Activated naive CD8-positive, alpha-beta T cell (primary cell): ENCODE results near the gene DRP2.

Experiments used
- H3K27ac Mint-ChIP-seq: one replicate; pipeline ENCODE4 v1.8.0; 2021; ENCODE audit warnings: mixed read lengths
- H3K27me3 Mint-ChIP-seq: one replicate; pipeline ENCODE4 v1.8.0; 2021; ENCODE audit warnings: mixed read lengths
- H3K36me3 Mint-ChIP-seq: one replicate; pipeline ENCODE4 v1.8.0; 2021; ENCODE audit warnings: mixed read lengths
- H3K4me1 Mint-ChIP-seq: one replicate; pipeline ENCODE4 v1.8.0; 2021; ENCODE audit warnings: low read depth, mixed read lengths
- H3K4me3 Mint-ChIP-seq: one replicate; pipeline ENCODE4 v1.8.0; 2021; ENCODE audit warnings: mild to moderate bottlenecking, mixed read lengths
- H3K9me3 Mint-ChIP-seq: one replicate; pipeline ENCODE4 v1.8.0; 2021; ENCODE audit warnings: low read depth, mixed read lengths

DRP2 gene

GRCh38 chrX:101219864-101220346 is 319 bp downstream of the DRP2 start:
- Mint-ChIP-seq H3K27me3 (no peaks in the 10 kb centered on the region), H3K9me3 (no peaks in the 10 kb centered on the region)

GRCh38 chrX:101220662-101221260 is 1.2 kb downstream of the DRP2 start:
- Mint-ChIP-seq H3K27ac (peak overlapping the region; percentile 93), H3K36me3 (no peaks in the 10 kb centered on the region), H3K4me1 (peaks cover 27% of the 10 kb centered on the region), H3K4me3 (peak overlapping the region; percentile 36), H3K9me3 (no peaks in the 10 kb centered on the region), H3K27me3 (no peaks in the 10 kb centered on the region)

More at GRCh38 chrX:101219864-101220346, 319 bp downstream of the DRP2 start:
- Mint-ChIP-seq H3K4me3 (peak overlapping the region; percentile 73), H3K27ac (peak overlapping the region; percentile 93), H3K4me1 (peaks cover 29% of the 10 kb centered on the region), H3K36me3 (no peaks in the 10 kb centered on the region)

DNA sequence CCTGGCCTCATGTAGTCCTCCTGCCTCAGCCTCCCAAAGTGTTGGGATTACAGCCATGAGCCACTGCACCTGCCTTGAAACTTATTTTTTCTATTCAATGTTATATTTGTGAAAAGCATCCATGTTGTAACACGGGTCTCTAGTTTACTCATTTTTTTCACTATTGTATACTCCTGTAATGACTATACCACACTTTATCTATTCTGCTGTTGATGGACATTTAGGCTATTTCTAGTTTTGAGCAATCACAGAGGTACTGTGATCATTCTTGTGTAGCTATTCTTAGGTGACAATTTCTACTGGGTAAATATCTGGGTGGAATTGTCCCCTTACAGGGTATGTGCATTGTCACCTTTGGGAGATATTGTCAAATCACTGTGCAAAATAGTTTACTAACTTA is 3.6 kb downstream of the DRP2 start:
- no peaks in the 10 kb centered on the region for H3K36me3 Mint-ChIP-seq
- H3K27me3 Mint-ChIP-seq = no peaks in the 10 kb centered on the region
- peaks cover 16% of the 10 kb centered on the region for H3K4me1 Mint-ChIP-seq
- no peaks in the 10 kb centered on the region for H3K9me3 Mint-ChIP-seq
- no peak overlapping the region for H3K27ac Mint-ChIP-seq
- no peak overlapping the region for H3K4me3 Mint-ChIP-seq

DNA sequence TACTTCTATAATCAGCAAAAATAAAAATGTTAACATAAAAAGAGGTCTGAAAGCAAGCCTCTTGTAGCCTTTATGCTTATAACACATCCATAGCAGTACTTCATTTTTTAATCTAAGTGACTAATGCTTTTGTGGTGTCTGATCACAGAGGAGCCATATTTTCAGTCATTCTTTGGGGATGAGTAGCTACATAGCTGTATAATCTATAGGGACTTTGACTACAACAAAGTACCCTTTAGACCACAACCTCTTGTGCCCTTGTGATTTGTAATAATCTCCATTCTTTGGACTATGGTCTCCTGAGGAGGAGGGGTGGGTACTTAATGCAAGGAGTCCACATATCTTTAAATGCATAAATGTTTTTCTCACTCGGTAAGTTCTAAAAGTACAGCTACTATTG is 9.6 kb downstream of the DRP2 start:
- H3K4me3 Mint-ChIP-seq = no peak overlapping the region
- no peaks in the 10 kb centered on the region for H3K4me1 Mint-ChIP-seq
- no peaks in the 10 kb centered on the region for H3K27me3 Mint-ChIP-seq
- no peak overlapping the region for H3K27ac Mint-ChIP-seq
- no peaks in the 10 kb centered on the region for H3K9me3 Mint-ChIP-seq
- H3K36me3 Mint-ChIP-seq = no peaks in the 10 kb centered on the region

DNA sequence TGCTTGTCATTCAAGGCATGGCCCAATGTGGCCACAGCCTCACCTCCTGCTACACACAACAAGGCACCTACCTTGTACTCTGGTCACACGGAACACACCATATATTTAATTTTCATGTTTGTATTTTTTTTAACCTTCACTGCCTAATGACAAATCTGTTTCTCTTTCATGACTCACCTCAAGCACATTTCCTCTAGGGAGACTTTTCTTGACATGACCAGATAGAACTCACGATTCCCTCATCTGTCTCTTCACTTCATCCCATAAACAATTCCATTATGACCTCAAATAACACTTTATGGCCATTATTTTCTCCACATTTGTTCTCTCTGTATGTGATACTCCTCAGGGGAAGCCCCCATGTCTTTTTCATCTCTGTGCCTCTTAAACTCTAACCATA is 11.1 kb downstream of the DRP2 start:
- H3K27ac Mint-ChIP-seq = no peak overlapping the region
- H3K27me3 Mint-ChIP-seq = no peaks in the 10 kb centered on the region
- no peaks in the 10 kb centered on the region for H3K9me3 Mint-ChIP-seq
- H3K4me1 Mint-ChIP-seq = no peaks in the 10 kb centered on the region
- H3K36me3 Mint-ChIP-seq = no peaks in the 10 kb centered on the region
- no peak overlapping the region for H3K4me3 Mint-ChIP-seq

DNA sequence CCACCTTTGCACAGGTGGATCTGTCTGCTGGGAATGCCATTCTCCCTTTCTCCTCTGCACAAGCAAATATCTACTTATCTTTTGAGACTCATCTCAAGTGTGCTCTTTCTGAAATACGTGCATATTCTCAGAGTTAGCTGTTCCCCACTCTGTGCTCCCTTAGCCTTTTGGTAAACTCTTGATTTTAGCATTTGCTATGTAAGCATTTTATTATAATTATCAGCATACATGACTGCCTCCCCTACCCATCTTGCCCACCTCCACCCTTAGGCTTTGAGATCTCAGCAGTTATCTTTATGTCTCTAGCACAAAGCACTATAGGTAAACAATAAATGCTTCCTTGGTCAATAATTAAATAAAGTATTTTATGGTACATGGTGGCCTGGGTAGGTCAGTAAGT is 11.5 kb downstream of the DRP2 start:
- Mint-ChIP-seq H3K27me3 (no peaks in the 10 kb centered on the region), H3K9me3 (no peaks in the 10 kb centered on the region), H3K27ac (no peak overlapping the region), H3K4me1 (no peaks in the 10 kb centered on the region), H3K36me3 (no peaks in the 10 kb centered on the region), H3K4me3 (no peak overlapping the region)

GRCh38 chrX:101232316-101232715 is 12.7 kb downstream of the DRP2 start:
- H3K4me1 Mint-ChIP-seq = no peaks in the 10 kb centered on the region
- H3K27me3 Mint-ChIP-seq = no peaks in the 10 kb centered on the region
- no peak overlapping the region for H3K27ac Mint-ChIP-seq
- H3K36me3 Mint-ChIP-seq = no peaks in the 10 kb centered on the region
- no peaks in the 10 kb centered on the region for H3K9me3 Mint-ChIP-seq
- no peak overlapping the region for H3K4me3 Mint-ChIP-seq

DNA sequence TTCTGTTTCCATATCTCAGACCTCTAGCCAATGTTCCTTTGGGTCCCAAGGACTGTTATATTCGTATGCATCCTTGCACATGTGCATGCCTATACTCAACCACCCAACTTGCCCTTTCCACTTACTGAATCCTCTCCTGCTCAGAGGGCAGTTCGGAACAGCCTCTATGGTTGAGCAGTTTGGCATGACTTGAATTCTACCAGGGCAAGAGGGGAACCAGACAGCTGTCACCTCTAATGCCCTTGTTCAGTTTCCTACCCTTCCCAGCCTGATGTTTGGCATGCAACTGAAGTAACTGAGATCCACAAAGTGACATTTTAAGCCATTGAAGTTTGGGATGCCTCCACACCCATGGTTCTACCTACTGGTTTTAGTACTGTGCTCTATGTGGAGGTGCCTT is 17.5 kb downstream of the DRP2 start:
- Mint-ChIP-seq H3K4me3 (no peak overlapping the region), H3K27me3 (no peaks in the 10 kb centered on the region), H3K4me1 (no peaks in the 10 kb centered on the region), H3K36me3 (no peaks in the 10 kb centered on the region), H3K27ac (no peak overlapping the region), H3K9me3 (no peaks in the 10 kb centered on the region)

DNA sequence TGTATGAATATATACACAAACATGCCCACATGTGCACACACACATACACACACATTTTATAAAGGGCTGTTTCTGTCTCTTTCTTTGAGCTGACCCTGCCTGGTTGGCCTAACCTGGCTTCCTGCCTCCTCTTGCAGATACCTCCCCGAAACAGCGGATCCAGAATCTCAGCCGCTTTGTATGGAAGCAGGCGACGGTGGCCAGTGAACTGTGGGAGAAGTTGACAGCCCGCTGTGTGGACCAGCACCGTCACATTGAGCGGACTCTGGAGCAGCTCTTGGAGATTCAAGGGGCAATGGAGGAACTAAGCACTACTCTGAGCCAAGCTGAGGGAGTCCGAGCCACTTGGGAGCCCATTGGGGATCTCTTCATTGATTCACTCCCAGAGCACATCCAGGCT is 21.9 kb downstream of the DRP2 start:
- Mint-ChIP-seq H3K4me3 (no peak overlapping the region), H3K27me3 (no peaks in the 10 kb centered on the region), H3K4me1 (no peaks in the 10 kb centered on the region), H3K36me3 (no peaks in the 10 kb centered on the region), H3K9me3 (no peaks in the 10 kb centered on the region), H3K27ac (no peak overlapping the region)

GRCh38 chrX:101252634-101253033 is 33.0 kb downstream of the DRP2 start:
- no peak overlapping the region for H3K27ac Mint-ChIP-seq
- no peaks in the 10 kb centered on the region for H3K36me3 Mint-ChIP-seq
- no peaks in the 10 kb centered on the region for H3K9me3 Mint-ChIP-seq
- no peak overlapping the region for H3K4me3 Mint-ChIP-seq
- H3K4me1 Mint-ChIP-seq = peaks cover 13% of the 10 kb centered on the region
- H3K27me3 Mint-ChIP-seq = no peaks in the 10 kb centered on the region

GRCh38 chrX:101257448-101258258 is 38.1 kb downstream of the DRP2 start:
- no peaks in the 10 kb centered on the region for H3K36me3 Mint-ChIP-seq
- H3K9me3 Mint-ChIP-seq = no peaks in the 10 kb centered on the region
- H3K4me3 Mint-ChIP-seq = no peak overlapping the region
- H3K27me3 Mint-ChIP-seq = no peaks in the 10 kb centered on the region
- peaks cover 26% of the 10 kb centered on the region for H3K4me1 Mint-ChIP-seq
- H3K27ac Mint-ChIP-seq = no peak overlapping the region

GRCh38 chrX:101258259-101258581 is 38.6 kb downstream of the DRP2 start:
- H3K27me3 Mint-ChIP-seq = no peaks in the 10 kb centered on the region
- no peak overlapping the region for H3K27ac Mint-ChIP-seq
- H3K9me3 Mint-ChIP-seq = no peaks in the 10 kb centered on the region
- H3K36me3 Mint-ChIP-seq = no peaks in the 10 kb centered on the region
- peaks cover 26% of the 10 kb centered on the region for H3K4me1 Mint-ChIP-seq
- H3K4me3 Mint-ChIP-seq = no peak overlapping the region

DNA sequence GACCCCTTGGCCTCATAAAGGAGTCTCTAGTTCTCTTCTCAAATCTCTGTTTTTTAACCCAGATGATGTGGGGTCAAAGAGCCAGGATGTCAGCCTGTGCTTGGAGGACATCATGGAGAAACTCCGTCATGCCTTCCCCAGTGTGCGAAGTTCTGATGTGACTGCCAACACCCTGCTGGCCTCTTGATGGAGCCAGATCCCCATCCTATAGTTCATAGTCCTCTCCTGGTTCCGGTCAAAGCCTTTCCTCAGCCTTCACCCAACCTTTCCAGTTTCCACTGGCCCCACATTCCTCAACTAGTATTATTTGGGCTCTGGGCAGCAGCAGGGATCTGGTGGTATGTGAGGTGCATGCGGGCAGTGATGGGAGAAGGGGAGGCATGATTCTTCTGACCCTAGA is 40.8 kb downstream of the DRP2 start:
- H3K9me3 Mint-ChIP-seq = no peaks in the 10 kb centered on the region
- H3K27ac Mint-ChIP-seq = no peak overlapping the region
- peaks cover 24% of the 10 kb centered on the region for H3K4me1 Mint-ChIP-seq
- no peak overlapping the region for H3K4me3 Mint-ChIP-seq
- H3K36me3 Mint-ChIP-seq = no peaks in the 10 kb centered on the region
- H3K27me3 Mint-ChIP-seq = no peaks in the 10 kb centered on the region

DNA sequence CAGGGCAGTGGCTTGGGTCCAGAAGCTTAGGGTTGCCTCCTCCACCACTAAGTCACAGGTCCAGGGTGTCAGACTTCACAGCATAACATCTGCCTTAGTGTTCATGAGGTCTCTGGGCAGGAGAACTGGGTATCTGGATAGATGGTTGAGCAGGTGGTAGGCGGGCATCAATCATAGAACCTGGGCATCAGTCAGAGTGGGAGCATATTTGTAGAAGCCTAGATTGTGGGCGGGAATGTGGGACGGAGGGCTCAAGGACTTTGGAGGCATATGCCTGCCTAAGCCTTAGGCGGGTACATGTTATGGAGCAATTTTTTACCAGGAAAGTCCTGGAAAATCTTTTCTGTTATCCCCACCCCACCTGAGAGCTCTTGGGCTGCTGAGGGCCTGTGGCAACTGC is 43.0 kb downstream of the DRP2 start:
- no peaks in the 10 kb centered on the region for H3K27me3 Mint-ChIP-seq
- no peaks in the 10 kb centered on the region for H3K9me3 Mint-ChIP-seq
- no peak overlapping the region for H3K27ac Mint-ChIP-seq
- no peaks in the 10 kb centered on the region for H3K36me3 Mint-ChIP-seq
- peaks cover 13% of the 10 kb centered on the region for H3K4me1 Mint-ChIP-seq
- no peak overlapping the region for H3K4me3 Mint-ChIP-seq

DNA sequence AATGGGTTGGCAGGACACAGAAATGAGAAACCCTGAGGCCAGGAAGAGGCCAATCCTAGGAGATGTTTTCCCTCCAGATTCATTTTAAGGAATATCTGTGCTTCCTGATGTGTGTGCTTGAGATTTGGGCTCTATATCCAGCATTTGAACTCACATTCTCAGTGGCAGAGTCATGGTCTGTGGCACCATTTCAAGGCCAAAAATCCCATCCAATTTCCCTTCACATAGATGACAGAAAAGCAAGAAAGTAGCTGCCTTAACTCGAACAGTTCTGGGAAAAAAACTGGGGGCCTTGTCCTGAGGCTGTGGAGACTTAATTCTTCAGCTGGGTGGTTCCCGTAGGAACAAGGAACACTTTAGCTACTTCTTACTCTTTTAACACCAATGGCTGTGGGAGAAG is 44.2 kb downstream of the DRP2 start:
- H3K4me1 Mint-ChIP-seq = peaks cover 5% of the 10 kb centered on the region
- no peak overlapping the region for H3K4me3 Mint-ChIP-seq
- no peak overlapping the region for H3K27ac Mint-ChIP-seq
- H3K36me3 Mint-ChIP-seq = no peaks in the 10 kb centered on the region
- H3K27me3 Mint-ChIP-seq = no peaks in the 10 kb centered on the region
- H3K9me3 Mint-ChIP-seq = no peaks in the 10 kb centered on the region
